PC-9 (cell line): Measurements from ENCODE around the gene KIAA1328. TPM values are rescaled to one million over a fixed set of nuclear protein-coding genes. Genes with fewer than 3 reads are reported as not detected.

Experiments used
- BruUV-seq: library from RNA; stranded (reverse); fragments of 400-500 nt; replicated peaks from 2 replicates; lab custom pipeline; 2021; lab: Mats Ljungman, UMichigan
- CTCF ChIA-PET: fragments of 300-600 bp; sonication (Branson Sonifier 250); formaldehyde crosslinking; loops from one replicate; lab custom pipeline; 2022; ENCODE audit warnings: antibody characterized with exemption; lab: Charles Lee
- POLR2A ChIA-PET: fragments of 300-600 bp; sonication (Branson Sonifier 250); formaldehyde crosslinking; loops from one replicate; lab custom pipeline; 2022; ENCODE audit warnings: antibody characterized with exemption; ENCODE audit not compliant: unreplicated experiment; lab: Charles Lee
- DNase-seq, 2 experiments: peaks; one replicate each; pipeline versions ENCODE4 v3.0.0 to v3.0.0-alpha.2; 2015 to 2022; ENCODE audit warnings: mixed read lengths in 1 of 2
- H2AFZ ChIP-seq: fragments of 200-600 bp; sonication (generic); 2 replicates; pipeline ENCODE4 v1.8.1; 2017; ENCODE audit warnings: antibody characterized with exemption
- H3F3A ChIP-seq: fragments of 200-600 bp; sonication (generic); 2 replicates; pipeline ENCODE4 v1.8.1; 2017; ENCODE audit warnings: antibody characterized with exemption, mild to moderate bottlenecking, low read depth; ENCODE audit not compliant: insufficient read depth
- H3K27ac ChIP-seq: fragments of 200-600 bp; sonication (generic); 2 replicates; pipeline ENCODE4 v1.6.1; 2016; ENCODE audit warnings: mixed run types
- H3K27me3 ChIP-seq: fragments of 200-600 bp; sonication (generic); 2 replicates; pipeline ENCODE4 v1.6.1; 2016; ENCODE audit warnings: low read depth, mixed run types; ENCODE audit not compliant: insufficient read depth
- H3K36me3 ChIP-seq: fragments of 200-600 bp; sonication (generic); 2 replicates; pipeline ENCODE4 v1.6.1; 2016; ENCODE audit warnings: low read depth, mixed run types
- H3K4me1 ChIP-seq: fragments of 200-600 bp; sonication (generic); replicated peaks from 2 replicates; pipeline ENCODE4 v1.6.1; 2016; ENCODE audit warnings: mixed run types; ENCODE audit not compliant: insufficient read depth
- H3K4me2 ChIP-seq: fragments of 200-600 bp; sonication (generic); 2 replicates; pipeline ENCODE4 v1.6.1; 2017; ENCODE audit warnings: mixed run types
- H3K4me3 ChIP-seq: fragments of 200-600 bp; sonication (generic); 2 replicates; pipeline ENCODE4 v1.6.1; 2016; ENCODE audit warnings: mixed run types
- H3K79me2 ChIP-seq: fragments of 200-600 bp; sonication (generic); 2 replicates; pipeline ENCODE4 v1.6.1; 2017; ENCODE audit warnings: low read depth, mixed run types
- H3K9me2 ChIP-seq: fragments of 200-600 bp; sonication (generic); 2 replicates; pipeline ENCODE4 v1.8.1; 2017; ENCODE audit warnings: mild to moderate bottlenecking; ENCODE audit not compliant: insufficient read depth
- H3K9me3 ChIP-seq: fragments of 200-600 bp; sonication (generic); 2 replicates; pipeline ENCODE4 v1.8.1; 2016; ENCODE audit warnings: low read depth; ENCODE audit not compliant: insufficient read depth
- H4K20me1 ChIP-seq: fragments of 200-600 bp; sonication (generic); 2 replicates; pipeline ENCODE4 v1.8.1; 2017; ENCODE audit not compliant: insufficient read depth
- CTCF ChIP-seq: fragments of 200-600 bp; sonication (generic); conservative IDR thresholded peaks from 2 replicates; pipeline ENCODE4 v1.6.1; 2017; ENCODE audit warnings: mixed run types, antibody characterized with exemption, mild to moderate bottlenecking, moderate library complexity
- EZH2 ChIP-seq: fragments of 200-600 bp; sonication (generic); IDR thresholded peaks from 2 replicates; pipeline ENCODE4 v1.8.0; 2017; ENCODE audit warnings: antibody characterized with exemption, low read depth
- intact Hi-C: fragments of 100-400 bp; cut with micrococcal nuclease; formaldehyde crosslinking; loops from one replicate; pipeline ENCODE4 v1.10.0; 2022; ENCODE audit not compliant: unreplicated experiment
- total RNA-seq: library from RNA; stranded (reverse); gene quantifications from 2 replicates; pipeline ENCODE4 v1.2.3, GENCODE V29; 2021

The KIAA1328 gene
- total RNA-seq, 1 experiment from 2014 or later, result 6.5 TPM

- CTCF ChIA-PET, result interaction anchor here (0.5 kb wide), 1 partner anchor 271 kb away, joined by 4 read pairs; no protein-coding TSS in a partner anchor
These were observed 406.7 kb downstream of the KIAA1328 start for GRCh38 chr18:37235583-37235982.

GRCh38 chr18:37238282-37239108 is 409.6 kb downstream of the KIAA1328 start:
- BruUV-seq, result no TSS peak
- DNase-seq, result peak; percentile 27 to 44
- no peaks in the 10 kb centered on the region for H3K9me2 ChIP-seq
- H3K4me3 ChIP-seq, result no peak overlapping the region
- H2AFZ ChIP-seq, result no peak overlapping the region
- no peak overlapping the region for H3K27ac ChIP-seq
- no peaks in the 10 kb centered on the region for H3K9me3 ChIP-seq
- H3K36me3 ChIP-seq, result no peaks in the 10 kb centered on the region
- no peaks in the 10 kb centered on the region for H3K79me2 ChIP-seq
- ChIA-PET CTCF (interaction anchor here (0.6 kb wide), 1 partner anchor 71 kb away, joined by 3 read pairs; no protein-coding TSS in a partner anchor), POLR2A (no interaction called here)
- H3K4me2 ChIP-seq, result no peak overlapping the region
- TF ChIP-seq CTCF, result no peak
- TF ChIP-seq EZH2, result no peak
- no peaks in the 10 kb centered on the region for H3K4me1 ChIP-seq
- H3F3A ChIP-seq, result no peaks in the 10 kb centered on the region
- no peaks in the 10 kb centered on the region for H3K27me3 ChIP-seq
- H4K20me1 ChIP-seq, result no peaks in the 10 kb centered on the region
- intact Hi-C loops, result no loop called here

More at GRCh38 chr18:37235583-37235982, 406.7 kb downstream of the KIAA1328 start:
- no peaks in the 10 kb centered on the region for H3F3A ChIP-seq
- H4K20me1 ChIP-seq, result no peaks in the 10 kb centered on the region
- H3K4me2 ChIP-seq, result no peak overlapping the region
- H3K36me3 ChIP-seq, result no peaks in the 10 kb centered on the region
- no TSS peak for BruUV-seq
- no peaks in the 10 kb centered on the region for H3K27me3 ChIP-seq
- H3K4me1 ChIP-seq, result no peaks in the 10 kb centered on the region
- no peaks in the 10 kb centered on the region for H3K79me2 ChIP-seq
- no peak overlapping the region for H3K27ac ChIP-seq
- intact Hi-C loops, result no loop called here
- no peaks in the 10 kb centered on the region for H3K9me2 ChIP-seq
- DNase-seq, result no peak
- H2AFZ ChIP-seq, result no peak overlapping the region
- no peaks in the 10 kb centered on the region for H3K9me3 ChIP-seq
- POLR2A ChIA-PET, result no interaction called here
- no peak overlapping the region for H3K4me3 ChIP-seq
- no peak for TF ChIP-seq CTCF
- no peak for TF ChIP-seq EZH2

GRCh38 chr18:37242091-37242490 is 413.2 kb downstream of the KIAA1328 start:
- TF ChIP-seq EZH2, result no peak
- TF ChIP-seq CTCF, result no peak
- no peak for DNase-seq

More at GRCh38 chr18:37242091-37242490, 413.2 kb downstream of the KIAA1328 start:
- Histone ChIP-seq H3K36me3 (no peaks in the 10 kb centered on the region), H3K4me1 (no peaks in the 10 kb centered on the region), H4K20me1 (no peaks in the 10 kb centered on the region), H3K79me2 (no peaks in the 10 kb centered on the region), H3K4me2 (no peak overlapping the region), H3F3A (no peaks in the 10 kb centered on the region), H3K9me3 (no peaks in the 10 kb centered on the region), H3K27me3 (no peaks in the 10 kb centered on the region), H2AFZ (no peak overlapping the region), H3K4me3 (no peak overlapping the region), H3K9me2 (no peaks in the 10 kb centered on the region), H3K27ac (no peak overlapping the region)
- intact Hi-C loops, result no loop called here
- ChIA-PET CTCF (no interaction called here), POLR2A (no interaction called here)
- BruUV-seq, result no TSS peak
